ENCODE measurements around the gene SENP2.
"Not testable (repeated sequence)": the region's sequence is repeated elsewhere in the genome, so short reads cannot be mapped to it uniquely, and the experiment has no call there.

Gene SENP2

GRCh38 chr3:185585859-185586685 is at the start of gene SENP2:
SENP2 (plus strand) TSS chr3:185586295; CDS start chr3:185586414, 119 bp downstream.
- DNase-seq = peak; percentile 100

GRCh38 chr3:185537369-185537970 is 48.6 kb upstream of the SENP2 start:
- peak; percentile 75 for DNase-seq

GRCh38 chr3:185539934-185540333 is 46.2 kb upstream of the SENP2 start:
- no peak for DNase-seq

GRCh38 chr3:185540695-185541094 is 45.4 kb upstream of the SENP2 start:
- DNase-seq = no peak

- DNase-seq = peak; percentile 51
Observed at GRCh38 chr3:185549122-185549521, 37.0 kb upstream of the SENP2 start.

GRCh38 chr3:185549651-185550111 is 36.4 kb upstream of the SENP2 start:
- DNase-seq = no peak

GRCh38 chr3:185552358-185552877 is 33.7 kb upstream of the SENP2 start, which contains the start of gene LIPH:
LIPH (minus strand) TSS chr3:185552588; CDS start chr3:185552471, 117 bp downstream.
- no peak for DNase-seq

- DNase-seq = peak; percentile 53
Observed at GRCh38 chr3:185555101-185555501, 31.0 kb upstream of the SENP2 start.

GRCh38 chr3:185555860-185556347 is 30.2 kb upstream of the SENP2 start:
- no peak for DNase-seq

- not testable (repeated sequence) for DNase-seq
Observed at GRCh38 chr3:185556640-185557039, 29.5 kb upstream of the SENP2 start.

GRCh38 chr3:185558395-185558794 is 27.7 kb upstream of the SENP2 start:
- peak; percentile 34 for DNase-seq

GRCh38 chr3:185559706-185560090 is 26.4 kb upstream of the SENP2 start:
- DNase-seq = no peak

- DNase-seq = no peak
Observed at GRCh38 chr3:185560676-185561075, 25.4 kb upstream of the SENP2 start.

GRCh38 chr3:185561374-185561943 is 24.6 kb upstream of the SENP2 start:
- peak; percentile 81 for DNase-seq

- peak; percentile 81 for DNase-seq
Observed at GRCh38 chr3:185561958-185562357, 24.1 kb upstream of the SENP2 start.

GRCh38 chr3:185572183-185572582 is 13.9 kb upstream of the SENP2 start:
- peak; percentile 94 for DNase-seq

GRCh38 chr3:185575108-185575869 is 10.8 kb upstream of the SENP2 start:
- peak; percentile 89 for DNase-seq

GRCh38 chr3:185582236-185582635 is 3.9 kb upstream of the SENP2 start:
- no peak for DNase-seq

GRCh38 chr3:185582871-185583270 is 3.2 kb upstream of the SENP2 start:
- peak; percentile 78 for DNase-seq

GRCh38 chr3:185583925-185584324 is 2.2 kb upstream of the SENP2 start:
- DNase-seq = no peak

GRCh38 chr3:185584686-185585085 is 1.4 kb upstream of the SENP2 start:
- no peak for DNase-seq

- DNase-seq = no peak
Observed at GRCh38 chr3:185585518-185585858, 607 bp upstream of the SENP2 start.

GRCh38 chr3:185586686-185587039 is 568 bp downstream of the SENP2 start:
- no peak for DNase-seq
